Activated B cell treated with CpG ODN at 0.5 μM for 24 hours (primary cell): ENCODE results near the gene PTCH2. TPM values are rescaled to one million over a fixed set of nuclear protein-coding genes. Genes with fewer than 3 reads are reported as not detected.

Experiments used
- ATAC-seq: fragments of 200-7000 bp; cut with Tn5 transposase; one replicate; pipeline ENCODE4 v1.10.0; 2021; ENCODE audit warnings: low read depth, mild to moderate bottlenecking, moderate library complexity
- CTCF ChIA-PET: fragments of 350-600 bp; sonication (Branson Sonifier 250); formaldehyde crosslinking; loops from one replicate; lab custom pipeline; 2021; ENCODE audit warnings: antibody characterized with exemption; lab: Charles Lee
- POLR2A ChIA-PET: fragments of 350-600 bp; sonication (Branson Sonifier 250); formaldehyde crosslinking; loops from one replicate; lab custom pipeline; 2021; ENCODE audit warnings: antibody characterized with exemption; lab: Charles Lee
- DNase-seq: peaks from one replicate; pipeline ENCODE4 v3.0.0; 2022
- H3K27ac Mint-ChIP-seq: one replicate; pipeline ENCODE4 v1.8.0; 2020; ENCODE audit warnings: mixed read lengths
- H3K27me3 Mint-ChIP-seq: one replicate; pipeline ENCODE4 v1.8.0; 2021; ENCODE audit warnings: mixed read lengths
- H3K36me3 Mint-ChIP-seq: one replicate; pipeline ENCODE4 v1.8.0; 2021; ENCODE audit warnings: low read depth, mixed read lengths
- H3K4me1 Mint-ChIP-seq: one replicate; pipeline ENCODE4 v1.8.0; 2021; ENCODE audit warnings: mixed read lengths
- H3K4me3 Mint-ChIP-seq: one replicate; pipeline ENCODE4 v1.8.0; 2020; ENCODE audit warnings: mild to moderate bottlenecking, mixed read lengths
- H3K9me3 Mint-ChIP-seq: one replicate; pipeline ENCODE4 v1.8.0; 2020; ENCODE audit warnings: mixed read lengths
- intact Hi-C: fragments of 100-400 bp; cut with micrococcal nuclease; formaldehyde crosslinking; loops from one replicate; pipeline ENCODE4 v1.15.1; 2024
- total RNA-seq: library from RNA; stranded (reverse); gene quantifications from 2 replicates; pipeline ENCODE4 v1.2.3, GENCODE V29; 2022
- TF ChIP-seq, protein P1 (sequence below): fragments of 200-600 bp; IDR thresholded peaks from one replicate; pipeline ENCODE4 v1.8.0; 2022; ENCODE audit warnings: antibody characterized with exemption, mild to moderate bottlenecking

PTCH2 gene
- total RNA-seq, 1 donor from 2014 or later = 1.2 TPM

DNA sequence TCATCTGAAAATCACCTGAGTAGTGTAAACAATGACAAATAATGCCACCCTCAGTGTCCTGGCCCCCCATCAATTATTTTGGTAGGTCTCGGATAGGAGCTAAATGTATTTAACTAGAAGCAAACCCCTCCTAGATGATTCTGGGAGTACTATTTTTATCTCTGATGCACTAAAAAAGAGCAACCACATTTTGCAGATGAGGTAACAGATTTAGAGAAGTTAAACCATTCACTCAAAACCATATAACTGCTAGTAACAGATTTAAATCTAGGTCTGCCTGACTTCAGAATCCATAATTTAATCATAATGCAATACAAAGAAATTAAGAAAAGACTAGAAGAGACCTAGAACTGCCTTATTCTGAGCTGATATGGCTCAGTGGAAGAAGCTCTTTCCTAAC lies 17.3 kb upstream of the PTCH2 start:
- H3K27me3 Mint-ChIP-seq = no peaks in the 10 kb centered on the region
- POLR2A ChIA-PET = interaction anchor here (1.6 kb wide), 1 partner anchor 139 kb away, joined by 4 read pairs; no protein-coding TSS in a partner anchor
- H3K4me1 Mint-ChIP-seq = peaks cover 20% of the 10 kb centered on the region
- H3K9me3 Mint-ChIP-seq = no peaks in the 10 kb centered on the region
- H3K36me3 Mint-ChIP-seq = peaks cover 18% of the 10 kb centered on the region
- H3K4me3 Mint-ChIP-seq = peak overlapping the region; percentile 24
- TF ChIP-seq, protein P1, sequence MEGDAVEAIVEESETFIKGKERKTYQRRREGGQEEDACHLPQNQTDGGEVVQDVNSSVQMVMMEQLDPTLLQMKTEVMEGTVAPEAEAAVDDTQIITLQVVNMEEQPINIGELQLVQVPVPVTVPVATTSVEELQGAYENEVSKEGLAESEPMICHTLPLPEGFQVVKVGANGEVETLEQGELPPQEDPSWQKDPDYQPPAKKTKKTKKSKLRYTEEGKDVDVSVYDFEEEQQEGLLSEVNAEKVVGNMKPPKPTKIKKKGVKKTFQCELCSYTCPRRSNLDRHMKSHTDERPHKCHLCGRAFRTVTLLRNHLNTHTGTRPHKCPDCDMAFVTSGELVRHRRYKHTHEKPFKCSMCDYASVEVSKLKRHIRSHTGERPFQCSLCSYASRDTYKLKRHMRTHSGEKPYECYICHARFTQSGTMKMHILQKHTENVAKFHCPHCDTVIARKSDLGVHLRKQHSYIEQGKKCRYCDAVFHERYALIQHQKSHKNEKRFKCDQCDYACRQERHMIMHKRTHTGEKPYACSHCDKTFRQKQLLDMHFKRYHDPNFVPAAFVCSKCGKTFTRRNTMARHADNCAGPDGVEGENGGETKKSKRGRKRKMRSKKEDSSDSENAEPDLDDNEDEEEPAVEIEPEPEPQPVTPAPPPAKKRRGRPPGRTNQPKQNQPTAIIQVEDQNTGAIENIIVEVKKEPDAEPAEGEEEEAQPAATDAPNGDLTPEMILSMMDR = no peak
- no peak overlapping the region for H3K27ac Mint-ChIP-seq
- intact Hi-C loops = no loop called here
- CTCF ChIA-PET = no interaction called here
- DNase-seq (no peak), ATAC-seq (no peak)

DNA sequence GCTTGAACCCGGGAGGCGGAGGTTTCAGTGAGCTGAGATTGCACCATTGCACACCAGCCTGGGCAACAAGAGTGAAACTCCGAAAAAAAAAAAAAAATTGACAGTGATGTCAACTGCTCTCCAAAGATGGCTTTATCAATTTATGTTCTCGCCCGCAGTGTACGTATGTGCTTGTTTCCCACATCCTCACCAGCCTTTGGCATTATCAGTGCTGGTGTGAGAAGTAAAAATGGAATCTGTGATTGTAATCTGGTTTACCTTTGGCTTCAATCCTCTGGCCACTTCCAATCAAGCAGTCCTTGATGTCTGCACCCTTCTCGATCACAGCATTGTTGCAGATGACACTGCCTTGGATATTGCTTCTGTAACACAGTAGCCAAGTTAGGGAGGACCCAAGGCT lies 14.4 kb upstream of the PTCH2 start:
- Mint-ChIP-seq H3K36me3 (peaks cover 23% of the 10 kb centered on the region), H3K4me1 (peaks cover 20% of the 10 kb centered on the region), H3K4me3 (no peak overlapping the region), H3K27me3 (no peaks in the 10 kb centered on the region), H3K9me3 (no peaks in the 10 kb centered on the region), H3K27ac (no peak overlapping the region)
- DNase-seq (no peak), ATAC-seq (no peak)
- TF ChIP-seq, protein P1 = no peak
- intact Hi-C loops = no loop called here
- CTCF ChIA-PET = no interaction called here
- POLR2A ChIA-PET = interaction anchor here (0.7 kb wide), 1 partner anchor 82 kb away, joined by 6 read pairs; the partner anchor contains the start of gene RPS8

DNA sequence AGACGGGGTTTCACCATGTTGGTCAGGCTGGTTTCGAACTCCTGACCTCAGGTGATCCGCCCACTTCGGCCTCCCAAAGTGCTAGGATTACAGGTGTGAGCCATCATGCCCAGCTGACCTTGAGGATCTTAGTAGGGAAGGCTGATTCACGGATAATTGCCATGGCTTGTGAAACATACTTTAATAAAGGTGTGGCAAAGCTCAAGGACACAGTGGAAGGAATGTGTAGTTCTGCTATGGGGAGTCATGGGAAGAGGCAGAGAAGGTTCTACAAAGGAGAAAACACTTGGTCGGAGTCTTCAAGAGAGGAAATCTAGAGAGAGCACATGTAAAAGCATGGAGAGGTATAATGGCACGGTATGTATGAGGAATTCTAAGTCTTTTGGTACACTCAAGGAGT lies 12.7 kb upstream of the PTCH2 start:
- peaks cover 23% of the 10 kb centered on the region for H3K36me3 Mint-ChIP-seq
- no peaks in the 10 kb centered on the region for H3K27me3 Mint-ChIP-seq
- intact Hi-C loops = no loop called here
- no peak for DNase-seq
- no peak overlapping the region for H3K27ac Mint-ChIP-seq
- ATAC-seq = no peak
- H3K4me1 Mint-ChIP-seq = peaks cover 18% of the 10 kb centered on the region
- TF ChIP-seq, protein P1 = no peak
- CTCF ChIA-PET = no interaction called here
- no peak overlapping the region for H3K4me3 Mint-ChIP-seq
- H3K9me3 Mint-ChIP-seq = no peaks in the 10 kb centered on the region
- POLR2A ChIA-PET = interaction anchor here (0.7 kb wide), 1 partner anchor 51 kb away, joined by 3 read pairs; no protein-coding TSS in a partner anchor

DNA sequence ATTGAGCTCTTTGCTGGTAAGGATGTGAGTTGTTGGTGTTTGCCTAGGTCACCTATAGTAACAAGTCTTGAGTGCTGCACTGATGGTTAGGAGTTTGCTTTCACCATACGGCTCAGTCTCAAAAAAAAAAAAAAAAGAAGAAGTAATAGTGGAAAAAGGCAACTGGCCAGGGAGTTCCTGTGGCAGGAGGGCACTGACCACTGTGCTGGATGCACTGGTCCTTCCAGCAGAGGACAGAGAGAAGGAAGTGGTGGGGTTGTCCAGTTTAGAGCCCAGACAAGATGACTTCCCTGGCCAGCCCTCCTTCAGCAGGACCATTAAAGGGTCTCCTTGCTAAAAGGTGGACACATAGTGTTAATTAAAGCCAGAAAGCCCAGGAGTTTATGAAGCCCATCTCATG lies 11.9 kb upstream of the PTCH2 start:
- Mint-ChIP-seq H3K36me3 (peaks cover 25% of the 10 kb centered on the region), H3K4me1 (peaks cover 11% of the 10 kb centered on the region), H3K27ac (no peak overlapping the region), H3K9me3 (no peaks in the 10 kb centered on the region), H3K4me3 (no peak overlapping the region), H3K27me3 (no peaks in the 10 kb centered on the region)
- ATAC-seq (no peak), DNase-seq (no peak)
- TF ChIP-seq, protein P1 = no peak
- ChIA-PET CTCF (interaction anchor here (0.5 kb wide), 1 partner anchor 255 kb away, joined by 5 read pairs; no protein-coding TSS in a partner anchor), POLR2A (interaction anchor here (0.7 kb wide), 1 partner anchor 50 kb away, joined by 3 read pairs; no protein-coding TSS in a partner anchor)
- intact Hi-C loops = no loop called here

DNA sequence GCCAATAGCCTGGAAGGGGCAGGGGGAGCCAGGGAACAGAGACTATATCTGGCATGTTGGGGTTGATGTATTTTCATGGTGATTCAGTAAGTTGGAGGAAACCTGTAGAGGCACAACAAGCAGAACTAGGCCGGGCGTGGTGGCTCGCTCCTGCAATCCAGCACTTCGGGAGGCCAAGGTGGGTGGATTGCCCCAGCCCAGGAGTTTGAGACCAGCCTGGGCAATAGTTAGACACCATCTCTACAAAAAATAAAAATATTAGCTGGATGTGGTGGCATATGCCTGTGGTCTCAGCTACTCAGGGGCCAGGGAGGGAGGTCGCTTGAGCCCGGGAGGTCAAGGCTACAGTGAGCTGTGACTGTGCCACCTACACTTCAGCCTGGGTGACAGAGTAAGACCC lies 10.1 kb upstream of the PTCH2 start:
- POLR2A ChIA-PET = interaction anchor here (0.7 to 1.5 kb wide), 2 partner anchors 132 to 466 kb away, joined by 4 to 7 read pairs; no protein-coding TSS in a partner anchor
- no peaks in the 10 kb centered on the region for H3K27me3 Mint-ChIP-seq
- DNase-seq (no peak), ATAC-seq (no peak)
- no peak overlapping the region for H3K27ac Mint-ChIP-seq
- H3K9me3 Mint-ChIP-seq = no peaks in the 10 kb centered on the region
- TF ChIP-seq, protein P1 = no peak
- H3K4me1 Mint-ChIP-seq = peaks cover 8% of the 10 kb centered on the region
- CTCF ChIA-PET = interaction anchor here (1.4 kb wide), 1 partner anchor 68 kb away, joined by 3 read pairs; no protein-coding TSS in a partner anchor
- no peak overlapping the region for H3K4me3 Mint-ChIP-seq
- intact Hi-C loops = no loop called here
- H3K36me3 Mint-ChIP-seq = peaks cover 28% of the 10 kb centered on the region
